HEK293 (cell line): ENCODE data around the gene SRSF6.
A peak's percentile ranks its signal among the peaks of the same experiment; 100 is the strongest.
"Not testable (repeated sequence)": the region's sequence is repeated elsewhere in the genome, so short reads cannot be mapped to it uniquely, and the experiment has no call there.

Experiments used
- CTCF ChIA-PET: fragments of 350-600 bp; formaldehyde crosslinking; extraction: SDS; loops from one replicate; lab custom pipeline; 2021; ENCODE audit warnings: antibody characterized with exemption; lab: Yijun Ruan, JAX
- POLR2A ChIA-PET: fragments of 300-600 bp; formaldehyde crosslinking; extraction: SDS; loops from one replicate; lab custom pipeline; 2020; ENCODE audit warnings: antibody characterized with exemption, inconsistent platforms; lab: Yijun Ruan, JAX
- H3K27ac ChIP-seq: fragments of 200-500 bp; sonication (Bioruptor generic); 2 replicates; pipeline ENCODE4 v1.5.1; 2014; ENCODE audit warnings: low read depth, low read length, control low read depth, inconsistent platforms; ENCODE audit errors: extremely low read depth
- H3K36me3 ChIP-seq, 2 experiments: fragments of 200-500 bp in 1 of 2; sonication (Bioruptor generic) in 1 of 2; 1 replicate in 1 of 2; 2 replicates in 1 of 2; pipeline ENCODE4 v1.5.1; 2014 to 2017; ENCODE audit warnings: inconsistent platforms in 2 of 2, low read length in 2 of 2; ENCODE audit not compliant: control insufficient read depth in 2 of 2, insufficient read depth in 1 of 2
- H3K4me1 ChIP-seq: fragments of 200-500 bp; sonication (Bioruptor generic); 2 replicates; pipeline ENCODE4 v1.5.1; 2014; ENCODE audit warnings: mild to moderate bottlenecking, low read length, inconsistent platforms; ENCODE audit not compliant: control insufficient read depth, insufficient read depth
- H3K4me3 ChIP-seq: 2 replicates; pipeline ENCODE4 v1.5.1; 2011; ENCODE audit warnings: low read depth, mild to moderate bottlenecking, control low read depth, low read length, moderate library complexity
- H3K9me3 ChIP-seq: fragments of 200-500 bp; sonication (Bioruptor generic); 2 replicates; pipeline ENCODE4 v1.5.1; 2014; ENCODE audit warnings: low read depth, low read length, inconsistent platforms; ENCODE audit not compliant: control insufficient read depth, insufficient read depth
- BCL11A ChIP-seq: fragments of 450-650 bp; formaldehyde crosslinking; IDR thresholded peaks from 2 replicates; pipeline ENCODE4 v1.5.1; 2016; ENCODE audit warnings: low read depth, missing biosample characterization, missing genetic modification characterization
- CTCF ChIP-seq: fragments of 450-650 bp; formaldehyde crosslinking; IDR thresholded peaks from 2 replicates; pipeline ENCODE4 v1.5.1; 2016; ENCODE audit warnings: missing biosample characterization, missing genetic modification characterization
- REST ChIP-seq: fragments of 450-650 bp; formaldehyde crosslinking; IDR thresholded peaks from 2 replicates; pipeline ENCODE4 v1.5.1; 2016; ENCODE audit warnings: missing biosample characterization, missing genetic modification characterization
- ZBTB17 ChIP-seq: fragments of 450-650 bp; formaldehyde crosslinking; IDR thresholded peaks from 2 replicates; pipeline ENCODE4 v1.5.1; 2016; ENCODE audit warnings: missing biosample characterization, missing genetic modification characterization
- ZNF10 ChIP-seq: fragments of 450-650 bp; formaldehyde crosslinking; IDR thresholded peaks from 2 replicates; pipeline ENCODE4 v1.5.1; 2017; ENCODE audit warnings: missing biosample characterization, missing genetic modification characterization
- ZNF23 ChIP-seq: fragments of 450-650 bp; formaldehyde crosslinking; IDR thresholded peaks from 2 replicates; pipeline ENCODE4 v1.5.1; 2016; ENCODE audit warnings: missing biosample characterization, missing genetic modification characterization, borderline replicate concordance
- ZNF335 ChIP-seq: fragments of 450-650 bp; formaldehyde crosslinking; conservative IDR thresholded peaks from 2 replicates; pipeline ENCODE4 v1.5.1; 2016; ENCODE audit warnings: missing biosample characterization, missing genetic modification characterization
- ZNF449 ChIP-seq: fragments of 450-650 bp; formaldehyde crosslinking; IDR thresholded peaks from 2 replicates; pipeline ENCODE4 v1.5.1; 2017; ENCODE audit warnings: missing biosample characterization, mild to moderate bottlenecking, missing genetic modification characterization, moderate library complexity
- ZNF596 ChIP-seq: fragments of 450-650 bp; IDR thresholded peaks from 2 replicates; pipeline ENCODE4 v1.5.0; 2018; ENCODE audit warnings: missing biosample characterization, mild to moderate bottlenecking, missing genetic modification characterization, moderate library complexity
- ZNF654 ChIP-seq: fragments of 450-650 bp; formaldehyde crosslinking; IDR thresholded peaks from 2 replicates; pipeline ENCODE4 v1.5.1; 2016; ENCODE audit warnings: low read depth, missing biosample characterization, missing genetic modification characterization

Gene SRSF6

GRCh38 chr20:43446361-43446879, 11.3 kb upstream of the SRSF6 start (continued):
- no peak for TF ChIP-seq REST
- TF ChIP-seq ZNF10 (tag by site-specific recombination) = no peak

GRCh38 chr20:43448431-43448747, 9.3 kb upstream of the SRSF6 start:
- peak; percentile 56; the same call in 1 of the 2 replicates for TF ChIP-seq ZNF596 (tag by site-specific recombination)
- TF ChIP-seq, all 188 proteins: peak for 1; not testable (repeated sequence) for 187
- POLR2A ChIA-PET, H3K27ac ChIP-seq, H3K4me3 ChIP-seq, H3K9me3 ChIP-seq, H3K4me1 ChIP-seq, H3K36me3 ChIP-seq: not testable (repeated sequence)
- CTCF ChIA-PET = interaction anchor here (0.6 to 1.5 kb wide), 23 partner anchors 8 to 741 kb away, joined by 3 to 6 read pairs (median 3); partner anchors contain the start of gene SRSF6

GRCh38 chr20:43448748-43449535, 8.8 kb upstream of the SRSF6 start:
- no peak overlapping the region for H3K27ac ChIP-seq
- ChIA-PET POLR2A (no interaction called here), CTCF (interaction anchor here (0.6 to 1.5 kb wide), 29 partner anchors 8 to 1253 kb away, joined by 3 to 7 read pairs (median 3); partner anchors contain the start of gene SRSF6)
- peak; percentile 64 for TF ChIP-seq ZNF335 (tag by site-specific recombination)
- TF ChIP-seq ZNF23 = no peak
- no peak for TF ChIP-seq ZBTB17
- no peak for TF ChIP-seq BCL11A
- no peak for TF ChIP-seq ZNF449 (tag by site-specific recombination)
- peak; percentile 91 for TF ChIP-seq ZNF654 (tag by site-specific recombination)
- peak; percentile 58; the same call in 1 of the 2 replicates for TF ChIP-seq CTCF
- H3K9me3 ChIP-seq = no peaks in the 10 kb centered on the region
- H3K4me3 ChIP-seq = no peak overlapping the region
- H3K36me3 ChIP-seq = no peaks in the 10 kb centered on the region
- H3K4me1 ChIP-seq = no peaks in the 10 kb centered on the region
